RWPE1 (cell line): ENCODE data around the gene PDE1A.

Experiments
- CTCF ChIA-PET: fragments of 350-600 bp; sonication (Branson Sonifier 250); formaldehyde crosslinking; extraction: SDS; loops from one replicate; lab custom pipeline; 2021; lab: Yijun Ruan, JAX
- POLR2A ChIA-PET: fragments of 400-600 bp; formaldehyde crosslinking; extraction: SDS; loops from one replicate; lab custom pipeline; 2020; ENCODE audit warnings: antibody characterized with exemption; ENCODE audit not compliant: low non-redundant PET; lab: Yijun Ruan, JAX
- DNase-seq: peaks from one replicate; pipeline ENCODE4 v3.0.0; 2012; ENCODE audit warnings: low spot score
- H3K27ac ChIP-seq: fragments of 450-650 bp; 2 replicates; pipeline ENCODE4 v1.5.1; 2017
- TF ChIP-seq, protein P1 (sequence below): fragments of 450-650 bp; conservative IDR thresholded peaks from 2 replicates; pipeline ENCODE4 v1.5.1; 2017; ENCODE audit warnings: low read depth, mild to moderate bottlenecking

PDE1A gene

DNA sequence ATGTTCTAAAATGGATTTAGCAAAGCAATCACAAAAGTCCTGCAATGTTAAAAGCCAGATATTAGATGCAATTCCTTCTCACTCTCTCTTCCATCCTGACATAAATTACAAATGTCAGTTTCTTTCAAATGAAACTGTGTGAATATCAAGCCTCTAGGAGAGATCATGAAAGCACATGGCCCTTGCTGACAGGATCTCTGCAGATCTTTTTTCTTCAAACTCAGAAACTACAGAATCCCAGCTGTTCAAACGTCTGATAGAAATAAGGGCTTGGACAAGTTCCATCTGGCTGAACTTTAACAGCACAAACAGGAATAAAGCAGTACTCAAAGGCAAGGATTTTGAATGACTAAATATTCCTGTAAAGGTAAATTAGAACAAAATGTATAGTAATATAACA, 47.6 kb downstream of the PDE1A start:
- no peak for DNase-seq

DNA sequence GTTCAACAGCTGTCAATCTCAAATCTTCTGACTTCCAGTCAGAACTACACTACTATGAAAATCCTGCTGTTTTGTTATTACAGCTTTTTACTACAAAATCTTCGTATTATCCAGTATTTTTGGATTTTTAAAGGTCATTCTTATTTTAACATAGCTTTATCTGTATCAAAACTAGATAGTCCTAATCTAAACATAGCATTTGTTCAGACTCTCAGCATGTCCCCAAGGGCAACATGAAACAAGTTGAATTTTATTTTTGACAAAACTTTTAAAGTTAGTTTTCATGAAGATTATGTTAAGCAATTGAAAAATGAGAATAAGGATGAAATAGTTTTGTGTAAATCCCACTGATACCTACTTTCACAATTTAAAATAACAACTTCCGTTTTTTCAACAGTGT, 48.1 kb downstream of the PDE1A start:
- H3K27ac ChIP-seq = no peak overlapping the region
- CTCF ChIA-PET = no interaction called here
- DNase-seq = no peak
- POLR2A ChIA-PET = no interaction called here
- TF ChIP-seq, protein P1, sequence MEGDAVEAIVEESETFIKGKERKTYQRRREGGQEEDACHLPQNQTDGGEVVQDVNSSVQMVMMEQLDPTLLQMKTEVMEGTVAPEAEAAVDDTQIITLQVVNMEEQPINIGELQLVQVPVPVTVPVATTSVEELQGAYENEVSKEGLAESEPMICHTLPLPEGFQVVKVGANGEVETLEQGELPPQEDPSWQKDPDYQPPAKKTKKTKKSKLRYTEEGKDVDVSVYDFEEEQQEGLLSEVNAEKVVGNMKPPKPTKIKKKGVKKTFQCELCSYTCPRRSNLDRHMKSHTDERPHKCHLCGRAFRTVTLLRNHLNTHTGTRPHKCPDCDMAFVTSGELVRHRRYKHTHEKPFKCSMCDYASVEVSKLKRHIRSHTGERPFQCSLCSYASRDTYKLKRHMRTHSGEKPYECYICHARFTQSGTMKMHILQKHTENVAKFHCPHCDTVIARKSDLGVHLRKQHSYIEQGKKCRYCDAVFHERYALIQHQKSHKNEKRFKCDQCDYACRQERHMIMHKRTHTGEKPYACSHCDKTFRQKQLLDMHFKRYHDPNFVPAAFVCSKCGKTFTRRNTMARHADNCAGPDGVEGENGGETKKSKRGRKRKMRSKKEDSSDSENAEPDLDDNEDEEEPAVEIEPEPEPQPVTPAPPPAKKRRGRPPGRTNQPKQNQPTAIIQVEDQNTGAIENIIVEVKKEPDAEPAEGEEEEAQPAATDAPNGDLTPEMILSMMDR = no peak

More for the DNA sequence above, 47.6 kb downstream of the PDE1A start:
- H3K27ac ChIP-seq = no peak overlapping the region
- TF ChIP-seq, protein P1 = no peak
- ChIA-PET POLR2A (no interaction called here), CTCF (no interaction called here)

DNA sequence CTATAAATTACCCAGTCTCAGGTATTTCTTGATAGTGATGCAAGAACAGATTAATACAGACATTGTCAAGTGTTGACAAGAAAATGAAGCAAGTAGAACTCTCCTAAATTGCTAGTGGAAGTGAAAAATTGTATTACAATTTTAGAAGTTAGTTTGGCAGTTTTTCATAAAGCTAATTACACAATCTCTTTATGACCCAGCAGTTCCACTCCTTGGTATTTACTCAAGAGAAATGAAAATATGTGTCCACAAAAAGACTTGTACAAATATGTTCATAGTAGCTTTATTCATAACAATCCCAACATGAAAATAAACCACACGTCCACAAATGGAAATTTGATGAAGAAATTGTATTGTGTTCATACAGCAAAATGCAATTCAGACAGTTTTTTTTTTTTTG, 49.4 kb downstream of the PDE1A start:
- ChIA-PET CTCF (interaction anchor here (0.6 kb wide), 1 partner anchor 619 kb away, joined by 4 read pairs; no protein-coding TSS in a partner anchor), POLR2A (no interaction called here)
- peak overlapping the region; percentile 35; the same call in 1 of the 2 replicates for H3K27ac ChIP-seq
- TF ChIP-seq, protein P1 = no peak
- no peak for DNase-seq

DNA sequence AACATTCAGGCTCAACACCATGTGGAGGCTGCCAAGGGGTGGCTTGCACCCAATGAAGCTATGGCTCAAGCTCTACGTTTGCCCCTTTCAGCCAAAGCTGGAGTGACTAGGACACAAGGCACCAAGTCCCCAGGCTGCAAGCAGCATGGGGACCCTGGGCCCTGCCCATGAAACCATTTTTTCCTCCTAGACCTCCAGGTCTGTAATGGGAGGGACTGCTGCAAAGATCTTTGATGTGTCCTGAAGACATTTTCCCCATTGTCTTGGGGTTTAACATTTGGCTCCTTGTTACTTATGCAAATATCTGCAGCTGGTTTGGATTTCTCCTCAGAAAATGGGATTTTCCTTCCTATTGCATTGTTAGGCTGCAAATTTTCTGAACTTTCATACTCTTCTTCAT, 51.0 kb downstream of the PDE1A start:
- no peak overlapping the region for H3K27ac ChIP-seq
- DNase-seq = no peak
- TF ChIP-seq, protein P1 = no peak
- ChIA-PET CTCF (no interaction called here), POLR2A (no interaction called here)

DNA sequence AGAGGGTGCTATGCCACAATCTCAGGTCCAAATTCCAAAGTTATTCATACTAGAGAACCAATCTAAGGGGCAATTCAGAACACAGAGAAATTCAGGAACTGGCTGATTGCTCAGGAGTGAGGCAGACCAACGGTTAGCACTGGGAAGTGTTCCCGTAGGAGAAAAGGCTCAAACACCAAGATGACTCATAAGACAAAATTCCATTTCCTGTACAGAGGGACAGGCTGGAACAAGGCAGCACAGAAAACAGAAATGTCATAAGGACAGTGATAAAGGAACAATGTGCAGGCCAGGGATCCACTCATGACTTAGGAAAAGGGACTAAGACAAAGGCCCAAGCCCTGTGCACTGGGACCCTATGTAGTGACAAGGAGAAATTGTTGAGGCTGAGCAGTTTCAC, 54.2 kb downstream of the PDE1A start:
- ChIA-PET CTCF (interaction anchor here (0.6 kb wide), 1 partner anchor 117 kb away, joined by 5 read pairs; no protein-coding TSS in a partner anchor), POLR2A (no interaction called here)
- peak; percentile 83 for DNase-seq
- TF ChIP-seq, protein P1 = no peak
- peak overlapping the region; percentile 32; the same call in 1 of the 2 replicates for H3K27ac ChIP-seq

DNA sequence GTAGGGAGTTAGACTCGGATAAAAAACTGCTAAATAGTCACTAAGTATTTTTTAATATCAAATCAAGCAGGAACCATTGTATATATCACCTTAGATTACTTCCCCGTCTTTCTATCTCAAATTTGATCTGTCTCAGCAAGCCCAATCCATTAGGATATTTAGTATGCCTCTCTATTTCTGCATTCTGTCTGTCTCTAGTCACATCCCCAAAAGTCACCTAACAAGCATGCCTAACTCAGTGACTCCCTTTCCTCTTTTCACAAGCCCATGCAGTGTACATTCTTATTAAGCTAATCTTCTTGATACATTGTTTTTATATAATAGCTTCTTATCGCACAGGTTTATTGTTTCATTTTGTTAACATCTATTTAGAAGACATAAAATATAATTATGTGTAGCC, 57.8 kb downstream of the PDE1A start:
- CTCF ChIA-PET = interaction anchor here (0.6 to 0.7 kb wide), 4 partner anchors 22 to 314 kb away, joined by 4 to 6 read pairs (median 4); no protein-coding TSS in a partner anchor
- TF ChIP-seq, protein P1 = no peak
- H3K27ac ChIP-seq = no peak overlapping the region
- POLR2A ChIA-PET = no interaction called here
- no peak for DNase-seq
